ENCODE results near the gene LITAF. TPM values are rescaled to one million over a fixed set of nuclear protein-coding genes. Genes with fewer than 3 reads are reported as not detected.
"Not testable (repeated sequence)": the region's sequence is repeated elsewhere in the genome, so short reads cannot be mapped to it uniquely, and the experiment has no call there.

LITAF gene
- total RNA-seq, 1 donor from 2014 or later: 170 TPM

DNA sequence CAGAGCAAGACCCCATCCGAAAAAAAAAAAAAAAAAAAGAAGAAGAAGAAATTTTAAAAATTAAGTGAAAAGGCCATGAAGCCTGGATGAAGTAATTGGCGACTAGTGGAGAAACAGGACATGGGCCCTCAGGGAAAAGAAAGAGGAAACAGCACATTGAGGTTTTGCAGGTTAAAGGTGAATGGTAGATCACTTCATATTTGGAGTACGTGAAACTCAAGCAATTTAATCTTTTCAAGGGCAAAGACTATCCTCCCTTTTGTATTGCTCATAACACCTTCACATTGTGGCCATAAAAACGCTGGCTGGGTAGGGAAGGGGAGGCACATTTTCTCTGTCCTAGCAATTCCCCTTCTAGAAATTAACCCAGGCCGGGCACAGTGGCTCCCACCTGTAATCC is 53.1 kb downstream of the LITAF start:
- no peaks in the 10 kb centered on the region for H3K36me3 Mint-ChIP-seq (ENCODE audit: low read depth)
- intact Hi-C loops (cut with micrococcal nuclease): loop anchor here (2.0 to 5.0 kb wide), 3 partner anchors 65 to 181 kb away; no protein-coding TSS in a partner anchor
- H3K27ac Mint-ChIP-seq: no peak overlapping the region
- H3K4me3 Mint-ChIP-seq: no peak overlapping the region
- H3K9me3 Mint-ChIP-seq: no peaks in the 10 kb centered on the region
- peaks cover 6% of the 10 kb centered on the region for H3K4me1 Mint-ChIP-seq
- DNase-seq: no peak
- H3K27me3 Mint-ChIP-seq: no peaks in the 10 kb centered on the region

GRCh38 chr16:11530171-11530940 is 56.4 kb downstream of the LITAF start:
- intact Hi-C loops (cut with micrococcal nuclease): loop anchor here (5.0 kb wide), 1 partner anchor 123 kb away; no protein-coding TSS in a partner anchor
- no peak for DNase-seq
- no peak overlapping the region for H3K4me3 Mint-ChIP-seq
- peaks cover 6% of the 10 kb centered on the region for H3K4me1 Mint-ChIP-seq
- no peaks in the 10 kb centered on the region for H3K9me3 Mint-ChIP-seq
- H3K27ac Mint-ChIP-seq: no peak overlapping the region
- H3K27me3 Mint-ChIP-seq: peaks cover 16% of the 10 kb centered on the region
- no peaks in the 10 kb centered on the region for H3K36me3 Mint-ChIP-seq (ENCODE audit: low read depth)

- no peak for DNase-seq
- Mint-ChIP-seq H3K9me3 (no peaks in the 10 kb centered on the region), H3K4me3 (no peak overlapping the region), H3K27ac (no peak overlapping the region), H3K4me1 (peaks cover 6% of the 10 kb centered on the region), H3K27me3 (peaks cover 19% of the 10 kb centered on the region), H3K36me3 (ENCODE audit: low read depth) (no peaks in the 10 kb centered on the region)
- intact Hi-C loops (cut with micrococcal nuclease): no loop called here
These were observed 57.4 kb downstream of the LITAF start for GRCh38 chr16:11529285-11529684.

GRCh38 chr16:11528053-11528452 is 58.7 kb downstream of the LITAF start:
- no peak overlapping the region for H3K4me3 Mint-ChIP-seq
- intact Hi-C loops (cut with micrococcal nuclease): no loop called here
- peaks cover 6% of the 10 kb centered on the region for H3K4me1 Mint-ChIP-seq

DNA sequence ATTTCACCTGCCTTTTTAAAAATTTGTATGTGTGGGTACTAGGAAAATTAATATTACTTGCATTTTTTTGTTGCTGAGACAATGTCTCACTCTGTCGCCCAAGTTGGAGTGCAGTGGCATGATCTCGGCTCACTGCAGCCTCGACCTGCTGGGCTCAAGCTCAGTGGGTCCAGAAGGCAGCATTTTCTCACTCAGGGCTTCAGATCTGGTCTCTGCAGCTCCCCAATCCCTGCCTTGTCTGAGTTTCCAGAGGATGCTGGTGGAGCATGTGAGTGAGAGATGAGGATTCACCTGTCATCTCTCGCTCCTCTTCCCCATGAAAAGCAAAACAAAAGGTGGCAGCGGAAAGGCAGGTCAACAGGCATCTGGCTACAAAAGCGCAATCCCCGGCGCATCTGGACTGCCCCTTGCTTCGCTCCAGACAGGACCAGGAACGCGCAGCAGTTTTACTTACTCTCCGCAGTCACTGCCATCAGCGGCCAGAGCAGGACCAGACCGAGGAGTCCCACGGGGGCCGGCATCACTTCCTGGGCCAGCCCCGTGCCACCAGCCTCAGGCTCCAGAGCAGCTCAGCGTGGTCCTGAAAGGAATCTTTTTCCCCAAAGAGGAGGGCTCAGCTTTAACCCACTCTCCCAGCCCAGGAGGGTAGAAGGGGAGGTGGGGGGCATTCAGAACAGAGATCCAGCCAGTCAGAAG is 59.9 kb downstream of the LITAF start:
- no peak for DNase-seq
- Mint-ChIP-seq H3K4me3 (no peak overlapping the region), H3K4me1 (no peaks in the 10 kb centered on the region), H3K9me3 (no peaks in the 10 kb centered on the region), H3K36me3 (ENCODE audit: low read depth) (no peaks in the 10 kb centered on the region), H3K27me3 (peaks cover 19% of the 10 kb centered on the region), H3K27ac (no peak overlapping the region)
- intact Hi-C loops (cut with micrococcal nuclease): no loop called here

More at GRCh38 chr16:11528053-11528452, 58.7 kb downstream of the LITAF start:
- Mint-ChIP-seq H3K36me3 (ENCODE audit: low read depth) (no peaks in the 10 kb centered on the region), H3K27me3 (peaks cover 19% of the 10 kb centered on the region), H3K27ac (no peak overlapping the region), H3K9me3 (no peaks in the 10 kb centered on the region)
- no peak for DNase-seq

DNA sequence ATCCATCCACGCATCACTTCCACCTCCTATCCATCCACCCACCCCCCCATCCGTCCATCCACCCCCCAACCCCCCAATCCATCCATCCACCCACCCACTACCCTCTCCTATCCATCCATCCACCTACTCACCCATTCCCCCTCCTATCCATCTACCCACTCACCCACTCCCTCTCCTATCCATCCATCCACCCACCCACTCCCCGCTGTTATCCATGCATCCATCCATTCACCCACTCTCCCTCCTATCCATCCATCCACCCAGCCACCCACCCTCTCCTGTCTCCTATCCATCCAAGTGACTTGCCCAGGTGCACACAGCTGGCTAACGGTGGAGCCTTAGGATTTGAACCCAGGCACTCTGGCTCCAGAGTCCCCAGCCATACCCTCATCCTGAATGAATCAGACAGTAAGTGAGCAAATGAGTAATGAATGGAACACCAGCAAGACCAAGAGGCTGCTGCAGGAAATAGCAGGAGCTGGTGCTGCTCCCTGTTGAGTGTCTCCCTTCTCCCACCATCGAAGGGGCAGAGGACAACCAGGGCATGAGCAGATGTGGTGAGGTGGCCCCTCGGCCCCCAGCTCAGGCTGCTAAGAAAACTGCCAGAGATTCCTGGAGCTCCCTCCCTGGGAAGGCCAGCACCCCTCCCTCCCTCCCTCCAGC is 62.5 kb downstream of the LITAF start:
- intact Hi-C loops (cut with micrococcal nuclease): no loop called here
- Mint-ChIP-seq H3K36me3 (ENCODE audit: low read depth) (no peaks in the 10 kb centered on the region), H3K27me3 (peaks cover 19% of the 10 kb centered on the region), H3K4me1 (peaks cover 2% of the 10 kb centered on the region), H3K27ac (no peak overlapping the region), H3K4me3 (no peak overlapping the region), H3K9me3 (no peaks in the 10 kb centered on the region)
- DNase-seq: no peak

GRCh38 chr16:11521055-11521454 is 65.7 kb downstream of the LITAF start:
- H3K27ac Mint-ChIP-seq: no peak overlapping the region
- H3K4me3 Mint-ChIP-seq: no peak overlapping the region
- intact Hi-C loops (cut with micrococcal nuclease): no loop called here
- H3K9me3 Mint-ChIP-seq: no peaks in the 10 kb centered on the region
- DNase-seq: no peak
- H3K4me1 Mint-ChIP-seq: peaks cover 2% of the 10 kb centered on the region
- H3K36me3 Mint-ChIP-seq (ENCODE audit: low read depth): no peaks in the 10 kb centered on the region
- H3K27me3 Mint-ChIP-seq: peaks cover 8% of the 10 kb centered on the region

DNA sequence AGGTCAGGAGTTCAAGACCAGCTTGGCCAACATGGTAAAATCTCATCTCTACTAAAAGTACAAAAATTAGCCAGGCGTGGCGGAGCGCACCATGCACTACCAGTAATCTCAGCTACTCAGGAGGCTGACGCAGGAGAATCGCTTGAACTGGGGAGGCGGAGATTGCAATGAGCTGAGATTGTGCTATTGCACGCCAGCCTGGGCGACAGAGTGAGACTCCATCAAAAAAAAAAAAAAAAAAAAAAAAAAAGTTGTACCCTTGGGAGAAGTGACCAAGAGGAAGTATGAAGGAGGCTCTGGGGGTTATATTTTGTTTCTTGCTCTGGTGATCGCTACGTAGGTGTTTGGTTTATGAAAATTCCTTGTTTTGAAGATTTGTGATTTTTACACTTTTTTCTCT is 66.3 kb downstream of the LITAF start:
- no peaks in the 10 kb centered on the region for H3K9me3 Mint-ChIP-seq
- intact Hi-C loops (cut with micrococcal nuclease): no loop called here

GRCh38 chr16:11517961-11518360 is 68.8 kb downstream of the LITAF start:
- Mint-ChIP-seq H3K4me1 (peaks cover 2% of the 10 kb centered on the region), H3K9me3 (no peaks in the 10 kb centered on the region), H3K27ac (no peak overlapping the region), H3K27me3 (no peaks in the 10 kb centered on the region), H3K4me3 (no peak overlapping the region), H3K36me3 (ENCODE audit: low read depth) (no peaks in the 10 kb centered on the region)
- intact Hi-C loops (cut with micrococcal nuclease): no loop called here
- DNase-seq: no peak

More for the DNA sequence above, 66.3 kb downstream of the LITAF start:
- H3K27ac Mint-ChIP-seq: no peak overlapping the region
- peaks cover 2% of the 10 kb centered on the region for H3K4me1 Mint-ChIP-seq
- no peaks in the 10 kb centered on the region for H3K36me3 Mint-ChIP-seq (ENCODE audit: low read depth)
- peaks cover 4% of the 10 kb centered on the region for H3K27me3 Mint-ChIP-seq
- H3K4me3 Mint-ChIP-seq: no peak overlapping the region
- no peak for DNase-seq

GRCh38 chr16:11515540-11516430 is 70.9 kb downstream of the LITAF start:
- Mint-ChIP-seq H3K9me3 (no peaks in the 10 kb centered on the region), H3K4me1 (no peaks in the 10 kb centered on the region), H3K36me3 (ENCODE audit: low read depth) (no peaks in the 10 kb centered on the region), H3K27ac (no peak overlapping the region), H3K27me3 (no peaks in the 10 kb centered on the region), H3K4me3 (no peak overlapping the region)
- intact Hi-C loops (cut with micrococcal nuclease): no loop called here
- no peak for DNase-seq

- Mint-ChIP-seq H3K27me3 (no peaks in the 10 kb centered on the region), H3K27ac (no peak overlapping the region), H3K4me1 (no peaks in the 10 kb centered on the region), H3K9me3 (no peaks in the 10 kb centered on the region), H3K36me3 (ENCODE audit: low read depth) (no peaks in the 10 kb centered on the region), H3K4me3 (no peak overlapping the region)
- DNase-seq: no peak
- intact Hi-C loops (cut with micrococcal nuclease): no loop called here
These were observed 72.4 kb downstream of the LITAF start for GRCh38 chr16:11514283-11514682.

- intact Hi-C loops (cut with micrococcal nuclease); H3K4me3 Mint-ChIP-seq; H3K36me3 Mint-ChIP-seq (ENCODE audit: low read depth); H3K4me1 Mint-ChIP-seq; H3K27ac Mint-ChIP-seq; DNase-seq; H3K9me3 Mint-ChIP-seq; H3K27me3 Mint-ChIP-seq: not testable (repeated sequence)
These were observed 73.4 kb downstream of the LITAF start for GRCh38 chr16:11513366-11513765.

GRCh38 chr16:11511801-11512200 is 74.9 kb downstream of the LITAF start:
- Mint-ChIP-seq H3K36me3 (ENCODE audit: low read depth) (no peaks in the 10 kb centered on the region), H3K27ac (no peak overlapping the region), H3K4me1 (no peaks in the 10 kb centered on the region), H3K9me3 (no peaks in the 10 kb centered on the region), H3K4me3 (no peak overlapping the region), H3K27me3 (no peaks in the 10 kb centered on the region)
- DNase-seq: no peak
- intact Hi-C loops (cut with micrococcal nuclease): no loop called here

All from activated CD4-positive, alpha-beta T cell treated with anti-CD3 and anti-CD28 coated beads, Interleukin-2, amount 10 ng/mL, durations not matched to agents 24 days and 14 days (primary cell).